ENCODE results near the gene SPTBN5.

The SPTBN5 gene

GRCh38 chr15:41934843-41935242 is 41.0 kb upstream of the SPTBN5 start:
- no peak for TF ChIP-seq Cebpa-rat (IDR thresholded peaks at IDR 0.05)
- Histone ChIP-seq H3K4me3 (no peak overlapping the region), H3K4me1 (peaks cover 81% of the 10 kb centered on the region), H3K27me3 (no peaks in the 10 kb centered on the region), H3K4me2 (peak overlapping the region; percentile 82), H3K9ac (peak overlapping the region; percentile 65), H3K27ac (peak overlapping the region; percentile 74), H4K20me1 (no peaks in the 10 kb centered on the region), H3K9me3 (no peaks in the 10 kb centered on the region), H3K36me3 (peaks cover 1% of the 10 kb centered on the region; the same call in 1 of the 2 replicates)

DNA sequence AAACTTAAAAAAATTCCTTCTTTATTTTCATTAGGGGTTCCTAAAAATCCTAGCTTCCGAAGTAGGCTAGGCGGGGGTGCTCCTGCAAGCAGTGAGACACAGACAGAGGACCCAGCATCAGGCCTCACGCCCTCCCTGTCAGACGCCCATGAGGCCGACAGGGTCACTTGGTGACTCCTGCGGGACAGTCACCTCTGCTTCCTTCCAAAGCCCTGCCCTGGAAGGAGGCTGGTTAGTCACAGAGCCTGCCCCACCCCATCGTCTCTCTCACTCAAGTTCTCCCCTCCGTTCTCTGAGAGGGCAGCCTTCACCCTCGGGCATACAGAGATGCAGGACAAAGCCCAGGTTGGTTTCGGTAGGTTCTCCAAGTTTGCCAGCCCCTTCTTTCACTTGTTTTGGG is 39.9 kb upstream of the SPTBN5 start:
- H3K4me3 ChIP-seq: no peak overlapping the region
- no peak overlapping the region for H3K9ac ChIP-seq
- H3K9me3 ChIP-seq: no peaks in the 10 kb centered on the region
- peak overlapping the region; percentile 74; the same call in 1 of the 2 replicates for H3K27ac ChIP-seq
- TF ChIP-seq Cebpa-rat (IDR thresholded peaks at IDR 0.05): no peak
- peak overlapping the region; percentile 82 for H3K4me2 ChIP-seq
- peaks cover 91% of the 10 kb centered on the region for H3K4me1 ChIP-seq
- no peaks in the 10 kb centered on the region for H4K20me1 ChIP-seq
- no peaks in the 10 kb centered on the region for H3K36me3 ChIP-seq
- H3K27me3 ChIP-seq: no peaks in the 10 kb centered on the region

DNA sequence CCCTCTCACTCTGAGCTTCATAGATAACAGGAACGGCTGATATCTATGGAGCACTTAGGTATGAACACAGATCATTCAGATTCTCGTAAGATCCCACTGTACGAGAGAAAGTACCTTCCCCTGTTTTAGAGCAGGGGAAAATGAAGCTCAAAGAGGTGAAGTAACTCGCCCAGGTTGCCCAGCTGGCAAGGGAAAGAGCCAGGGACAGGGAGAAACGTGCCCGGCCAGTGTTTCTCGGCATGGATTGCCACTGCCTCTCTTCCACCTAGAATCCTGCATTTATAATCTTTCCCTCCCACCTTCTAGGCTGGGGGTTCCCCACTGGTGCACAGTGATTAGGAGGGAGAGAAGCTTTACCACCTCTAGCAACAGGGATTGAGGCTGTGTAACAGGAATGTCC is 39.5 kb upstream of the SPTBN5 start:
- H3K4me3 ChIP-seq: no peak overlapping the region
- peak overlapping the region; percentile 82 for H3K4me2 ChIP-seq
- peak overlapping the region; percentile 74; the same call in 1 of the 2 replicates for H3K27ac ChIP-seq
- TF ChIP-seq Cebpa-rat (IDR thresholded peaks at IDR 0.05): no peak
- no peaks in the 10 kb centered on the region for H3K36me3 ChIP-seq
- no peaks in the 10 kb centered on the region for H3K9me3 ChIP-seq
- no peaks in the 10 kb centered on the region for H3K27me3 ChIP-seq
- no peak overlapping the region for H3K9ac ChIP-seq
- no peaks in the 10 kb centered on the region for H4K20me1 ChIP-seq
- H3K4me1 ChIP-seq: peaks cover 96% of the 10 kb centered on the region

DNA sequence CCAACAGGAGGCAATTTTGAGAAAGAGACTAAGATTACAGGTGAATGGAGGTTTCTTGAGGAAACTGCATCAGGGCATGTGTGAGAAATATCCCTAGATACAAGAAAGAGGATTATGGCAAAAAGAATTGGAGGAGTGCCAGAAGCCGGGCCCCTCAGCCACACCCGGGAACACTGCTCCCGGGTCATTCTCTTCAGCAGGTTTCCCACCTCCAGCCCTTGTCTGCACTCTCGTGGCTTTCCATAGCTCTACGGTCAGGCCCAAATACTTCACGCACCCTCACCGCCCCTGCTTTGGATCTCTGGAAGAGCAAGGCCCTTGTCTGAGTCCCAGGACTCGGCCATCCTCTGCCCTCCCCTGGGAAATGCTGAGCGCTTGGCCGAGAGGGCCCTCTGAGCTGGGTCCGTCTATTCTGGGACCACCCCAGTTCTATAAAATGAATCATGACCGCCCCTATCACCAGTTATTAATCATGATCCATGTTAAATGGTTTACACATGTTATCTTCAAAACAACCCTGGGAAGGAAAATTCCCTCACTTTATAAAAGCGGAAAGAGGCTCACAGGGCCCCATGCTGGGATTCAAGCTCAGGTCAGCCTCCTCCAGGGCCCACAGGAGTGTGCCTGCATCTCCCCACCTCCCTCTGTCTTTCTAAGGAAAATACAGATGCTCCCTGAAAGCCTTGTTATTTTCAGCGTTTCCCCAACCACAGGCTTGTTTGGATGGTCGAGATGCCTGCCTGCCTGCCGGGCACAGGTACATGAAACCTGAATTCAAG is 38.8 kb upstream of the SPTBN5 start:
- H3K9ac ChIP-seq: no peak overlapping the region
- H4K20me1 ChIP-seq: no peaks in the 10 kb centered on the region
- no peak for TF ChIP-seq Cebpa-rat (IDR thresholded peaks at IDR 0.05)
- H3K4me3 ChIP-seq: no peak overlapping the region
- H3K36me3 ChIP-seq: no peaks in the 10 kb centered on the region
- H3K27ac ChIP-seq: no peak overlapping the region
- no peaks in the 10 kb centered on the region for H3K27me3 ChIP-seq
- H3K4me1 ChIP-seq: peaks cover 96% of the 10 kb centered on the region
- H3K4me2 ChIP-seq: no peak overlapping the region
- H3K9me3 ChIP-seq: no peaks in the 10 kb centered on the region

- H3K9me3 ChIP-seq: no peaks in the 10 kb centered on the region
- no peak for TF ChIP-seq Cebpa-rat (IDR thresholded peaks at IDR 0.05)
- no peak overlapping the region for H3K4me3 ChIP-seq
- no peaks in the 10 kb centered on the region for H4K20me1 ChIP-seq
- H3K27me3 ChIP-seq: no peaks in the 10 kb centered on the region
- no peaks in the 10 kb centered on the region for H3K36me3 ChIP-seq
- no peak overlapping the region for H3K4me2 ChIP-seq
- peaks cover 96% of the 10 kb centered on the region for H3K4me1 ChIP-seq
- no peak overlapping the region for H3K9ac ChIP-seq
- H3K27ac ChIP-seq: no peak overlapping the region
These were observed 38.2 kb upstream of the SPTBN5 start for GRCh38 chr15:41932101-41932500.

- Histone ChIP-seq H3K36me3 (no peaks in the 10 kb centered on the region), H4K20me1 (no peaks in the 10 kb centered on the region), H3K4me2 (peak overlapping the region; percentile 93), H3K4me1 (peaks cover 96% of the 10 kb centered on the region), H3K27me3 (no peaks in the 10 kb centered on the region), H3K4me3 (no peak overlapping the region), H3K9me3 (no peaks in the 10 kb centered on the region), H3K27ac (no peak overlapping the region), H3K9ac (no peak overlapping the region)
- TF ChIP-seq Cebpa-rat (IDR thresholded peaks at IDR 0.05): no peak
These were observed 37.0 kb upstream of the SPTBN5 start for GRCh38 chr15:41930867-41931222.

DNA sequence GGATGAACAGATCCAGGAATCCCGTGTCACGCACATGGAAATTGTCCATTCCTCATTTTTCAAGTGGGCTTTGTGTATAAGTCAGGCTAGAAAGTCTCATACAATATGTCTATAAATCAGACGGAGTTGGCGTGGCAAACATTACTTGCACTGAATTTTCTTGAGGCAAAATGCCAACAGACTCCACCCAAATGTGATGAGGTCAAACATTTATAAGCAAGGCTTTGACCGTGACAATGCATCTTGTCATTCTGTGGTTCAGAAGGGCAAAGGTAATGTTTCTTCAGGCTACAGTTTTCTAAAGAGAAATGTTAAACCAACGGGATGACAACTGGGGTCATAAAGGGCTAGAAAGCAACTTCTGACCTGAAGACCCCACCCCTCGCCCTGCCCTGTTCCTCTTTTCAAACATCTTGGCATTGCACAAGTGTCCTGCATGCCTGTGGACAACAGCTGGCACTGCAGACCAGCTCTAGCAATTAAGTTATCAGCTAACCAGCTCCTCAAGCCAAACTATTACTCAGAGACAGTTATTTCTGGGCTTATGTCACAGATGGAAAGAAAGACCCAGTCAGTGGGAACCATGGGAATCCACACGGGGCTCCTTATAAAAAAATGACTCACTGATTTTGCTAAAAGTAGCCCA is 36.5 kb upstream of the SPTBN5 start:
- no peaks in the 10 kb centered on the region for H3K36me3 ChIP-seq
- H4K20me1 ChIP-seq: no peaks in the 10 kb centered on the region
- no peak for TF ChIP-seq Cebpa-rat (IDR thresholded peaks at IDR 0.05)
- no peak overlapping the region for H3K9ac ChIP-seq
- H3K4me3 ChIP-seq: no peak overlapping the region
- no peaks in the 10 kb centered on the region for H3K27me3 ChIP-seq
- peak overlapping the region; percentile 93 for H3K4me2 ChIP-seq
- H3K4me1 ChIP-seq: peaks cover 96% of the 10 kb centered on the region
- no peaks in the 10 kb centered on the region for H3K9me3 ChIP-seq
- H3K27ac ChIP-seq: no peak overlapping the region

DNA sequence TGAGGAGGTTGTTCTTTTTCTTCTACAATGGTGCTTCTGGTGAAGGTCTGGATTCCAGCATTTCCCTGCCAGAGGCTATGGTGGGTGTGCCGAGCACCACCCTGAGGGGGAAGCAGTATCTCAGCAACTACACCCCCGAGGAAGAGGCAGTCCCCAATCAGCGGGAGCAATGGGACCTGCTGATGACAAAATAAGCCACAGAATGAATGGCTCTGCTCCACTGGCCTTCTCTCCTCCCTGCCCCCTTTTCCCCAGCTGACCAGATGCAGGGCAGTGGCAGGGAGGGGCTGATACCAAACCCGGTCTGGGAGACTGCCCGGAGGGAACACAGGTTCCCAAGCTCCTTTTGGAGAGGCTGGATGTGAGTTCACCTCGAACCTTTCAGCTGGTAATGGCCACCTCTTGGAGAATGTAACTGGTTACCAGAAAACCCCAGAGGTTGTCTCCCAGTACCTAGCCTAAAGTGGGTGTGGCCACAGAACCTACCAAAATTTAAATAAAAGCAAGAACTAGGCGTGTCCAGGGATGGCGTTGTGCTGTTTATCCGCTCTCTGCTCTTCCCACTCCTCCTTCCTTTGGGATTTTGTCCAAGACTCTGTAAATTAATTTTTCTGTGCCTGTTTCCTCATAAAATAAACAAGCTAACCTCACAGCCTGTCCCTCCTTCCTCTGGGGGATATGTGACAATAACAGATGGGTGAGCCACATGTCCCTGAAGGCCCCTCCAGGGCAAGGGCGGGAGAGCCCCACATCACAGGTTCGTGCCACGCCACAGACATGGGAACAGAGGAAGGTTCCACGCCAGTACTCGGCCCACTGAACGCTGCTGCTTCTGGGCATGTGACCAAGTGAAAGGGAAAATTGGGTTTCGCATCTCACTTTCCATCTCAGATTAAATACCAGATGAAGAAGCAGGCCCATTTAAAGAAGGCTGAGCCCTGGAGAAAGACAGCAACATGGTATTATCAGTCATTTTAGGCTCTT is 35.1 kb upstream of the SPTBN5 start:
- Histone ChIP-seq H3K9me3 (no peaks in the 10 kb centered on the region), H3K4me1 (peaks cover 96% of the 10 kb centered on the region), H3K4me2 (peak overlapping the region; percentile 93), H3K9ac (peak overlapping the region; percentile 32; the same call in 1 of the 2 replicates), H3K27ac (peak overlapping the region; percentile 80), H3K27me3 (no peaks in the 10 kb centered on the region), H3K36me3 (no peaks in the 10 kb centered on the region), H3K4me3 (peak overlapping the region; percentile 36), H4K20me1 (no peaks in the 10 kb centered on the region)
- TF ChIP-seq Cebpa-rat (IDR thresholded peaks at IDR 0.05): no peak

GRCh38 chr15:41928100-41928499 is 34.2 kb upstream of the SPTBN5 start:
- Histone ChIP-seq H3K9ac (peak overlapping the region; percentile 53), H3K36me3 (no peaks in the 10 kb centered on the region), H3K9me3 (no peaks in the 10 kb centered on the region), H3K4me1 (peaks cover 96% of the 10 kb centered on the region), H3K27ac (peak overlapping the region; percentile 80), H3K4me3 (peak overlapping the region; percentile 39; the same call in 1 of the 2 replicates), H3K4me2 (peak overlapping the region; percentile 93), H3K27me3 (no peaks in the 10 kb centered on the region), H4K20me1 (no peaks in the 10 kb centered on the region)
- no peak for TF ChIP-seq Cebpa-rat (IDR thresholded peaks at IDR 0.05)
